ENCODE data around the gene CNTNAP5. TPM values are rescaled to one million over a fixed set of nuclear protein-coding genes. Genes with fewer than 3 reads are reported as not detected.

CNTNAP5 gene
- total and polyA plus RNA-seq, 2 of the 4 experiments (the other 2 are of a cell fraction): not detected

GRCh38 chr2:124320051-124320688 is 295.1 kb downstream of the CNTNAP5 start:
- Histone ChIP-seq H2AFZ (replicated peaks; ENCODE audit: low read length, poor library complexity) (no peak overlapping the region), H2BK5ac (ENCODE audit: low read depth, low read length, poor library complexity, severe bottlenecking) (no peak overlapping the region), H3K27me3 (ENCODE audit: control insufficient read depth, insufficient read depth, low read length) (no peaks in the 10 kb centered on the region), H4K8ac (ENCODE audit: low read depth in 2 of 2, low read length in 2 of 2) (no peak overlapping the region), H3K18ac (ENCODE audit: low read depth, low read length) (no peak overlapping the region), H3K4me2 (ENCODE audit: low read depth, low read length) (no peak overlapping the region), H4K20me1 (ENCODE audit: insufficient read depth, low read length) (no peaks in the 10 kb centered on the region), H2BK120ac (ENCODE audit: low read depth, low read length) (no peak overlapping the region), H2AK9ac (replicated peaks; ENCODE audit: low read depth, low read length, poor library complexity) (no peak overlapping the region), H3K27ac (ENCODE audit: insufficient read depth, low read length) (no peak overlapping the region), H3K36me3 (ENCODE audit: control insufficient read depth, insufficient read depth, low read length) (no peaks in the 10 kb centered on the region), H3K9me3 (ENCODE audit: control insufficient read depth, insufficient read depth, low read length) (peaks cover 11% of the 10 kb centered on the region; the same call in 1 of the 2 replicates), H3K4me3 (ENCODE audit: insufficient read depth, low read depth, low read length) (no peak overlapping the region), H2AK5ac (ENCODE audit: low read depth, low read length) (no peak overlapping the region), H3K9ac (ENCODE audit: low read depth, low read length) (no peak overlapping the region), H2BK15ac (ENCODE audit: low read depth, low read length) (no peak overlapping the region), H3K14ac (replicated peaks; ENCODE audit: low read depth, low read length) (no peak overlapping the region), H3K4me1 (ENCODE audit: control insufficient read depth, insufficient read depth, low read length) (no peaks in the 10 kb centered on the region), H3K79me1 (ENCODE audit: low read depth in 1 of 2, low read length in 2 of 2) (no peaks in the 10 kb centered on the region), H3K23ac (ENCODE audit: low read depth, low read length) (no peak overlapping the region), H4K91ac (ENCODE audit: insufficient read depth, low read depth, low read length) (no peak overlapping the region), H3K9me1 (ENCODE audit: insufficient read depth, low read length) (no peaks in the 10 kb centered on the region), H3K4ac (ENCODE audit: low read depth, low read length) (no peak overlapping the region), H3K56ac (ENCODE audit: extremely low read depth, insufficient read depth, low read length) (no peak overlapping the region), H4K5ac (ENCODE audit: low read depth, low read length) (no peak overlapping the region), H2BK20ac (ENCODE audit: low read depth, low read length) (no peak overlapping the region)
- dilution Hi-C loops (cut with HindIII; ENCODE audit: low sequenced_read_pairs, unreplicated experiment) (no loop called here), intact Hi-C loops (cut with micrococcal nuclease) (no loop called here), in situ Hi-C loops (cut with MboI; ENCODE audit: low sequenced_read_pairs) (no loop called here)
- ATAC-seq (ENCODE audit: low read depth) (no peak), DNase-seq (no peak)
- ChIA-PET CTCF (no interaction called here), POLR2A (ENCODE audit: unreplicated experiment) (no interaction called here)
- WGBS, 2 experiments (ENCODE audit: extremely low coverage in 2 of 2, insufficient read length in 1 of 2): 45% methylated on average over 2 of the region's 5 CpGs; no CpG with 5 or more reads in 1 of the 2 experiments
- no TSS peak for BruUV-seq (replicated peaks)
- TF ChIP-seq SMC3 (IDR thresholded peaks at IDR 0.05; ENCODE audit: low read depth, low read length) (no peak), USF2 (IDR thresholded peaks at IDR 0.05; ENCODE audit: low read depth, low read length) (no peak), CTCF (conservative IDR thresholded peaks at IDR 0.05; ENCODE audit: low read depth, low read length) (no peak)

All from IMR-90 (cell line).